Measurements from ENCODE around the gene CYP3A5.

DNA sequence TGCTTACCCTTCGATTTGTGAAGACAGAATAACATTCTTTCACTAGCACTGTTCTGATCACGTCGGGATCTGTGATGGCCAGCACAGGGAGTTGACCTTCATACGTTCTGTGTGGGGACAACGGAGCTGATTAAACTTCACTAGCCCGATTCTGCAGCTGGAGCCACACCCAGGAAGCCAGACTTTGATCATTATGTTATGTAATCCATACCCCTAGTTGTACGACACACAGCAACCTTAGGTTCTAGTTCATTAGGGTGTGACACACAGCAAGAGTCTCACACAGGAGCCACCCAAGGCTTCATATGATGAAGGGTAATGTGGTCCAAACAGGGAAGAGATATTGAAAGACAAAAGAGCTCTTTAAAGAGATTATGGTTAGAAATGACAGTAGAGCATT is 7.2 kb downstream of the CYP3A5 start:
- TF ChIP-seq POLR2AphosphoS5 (IDR thresholded peaks at IDR 0.05): no peak
- TF ChIP-seq CTCF (IDR thresholded peaks at IDR 0.05): no peak
- TF ChIP-seq POLR2A (IDR thresholded peaks at IDR 0.05): no peak
